Choroid plexus epithelial cell (primary cell): ENCODE measurements around the gene GNG11.

Experiments
- DNase-seq: peaks from one replicate; pipeline ENCODE4 v3.0.0-alpha.2; 2010; ENCODE audit warnings: low read depth
- H3K4me3 ChIP-seq: 2 replicates; pipeline ENCODE4 v1.5.1; 2011; ENCODE audit warnings: low read depth, mild to moderate bottlenecking, control low read depth, low read length, moderate library complexity
- TF ChIP-seq, protein P1 (sequence below): conservative IDR thresholded peaks from 2 replicates; pipeline ENCODE4 v1.5.1; 2011; ENCODE audit warnings: low read depth, mild to moderate bottlenecking, control low read depth, inconsistent platforms, low read length, moderate library complexity

GNG11 gene

DNA sequence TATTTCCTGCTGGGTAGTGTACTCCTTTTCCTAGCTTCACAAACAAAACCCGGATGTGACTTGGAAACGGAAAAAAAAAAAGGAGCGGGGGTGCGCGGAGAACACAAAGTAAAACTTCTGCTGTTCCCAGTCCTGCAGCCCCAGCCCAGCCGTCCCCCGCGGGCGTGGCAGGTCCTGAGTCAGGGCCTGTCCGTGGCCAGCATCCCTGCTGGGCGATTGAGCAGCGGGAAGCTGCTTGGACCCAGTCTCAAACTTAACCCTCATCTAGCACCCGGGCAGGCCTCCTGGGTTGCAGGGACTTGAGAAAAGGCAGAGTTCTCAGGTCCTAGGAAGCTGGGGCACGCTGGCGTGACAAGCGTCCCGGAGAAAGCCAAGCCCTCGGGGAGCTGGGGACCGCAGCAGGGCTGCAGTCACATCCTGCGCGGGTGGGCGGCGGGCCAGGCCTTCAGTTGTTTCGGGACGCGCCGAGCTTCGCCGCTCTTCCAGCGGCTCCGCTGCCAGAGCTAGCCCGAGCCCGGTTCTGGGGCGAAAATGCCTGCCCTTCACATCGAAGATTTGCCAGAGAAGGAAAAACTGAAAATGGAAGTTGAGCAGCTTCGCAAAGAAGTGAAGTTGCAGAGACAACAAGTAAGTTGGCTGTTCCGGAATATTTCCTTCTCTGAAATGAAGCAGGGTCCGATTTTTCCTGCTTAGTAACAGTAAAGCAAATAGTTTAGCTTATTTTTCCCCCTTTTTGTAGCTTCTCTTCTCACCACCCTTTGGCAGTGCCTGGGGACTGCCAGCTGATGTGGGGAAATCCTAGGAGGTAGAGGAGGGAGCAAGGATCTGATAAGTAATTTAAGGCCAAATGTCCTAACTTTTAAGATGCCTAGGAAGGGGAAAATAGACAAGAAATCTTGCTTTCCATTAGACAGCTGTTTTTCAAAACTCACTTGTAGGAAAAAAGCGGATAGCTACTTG lies at the start of gene GNG11:
Gene GNG11 (plus strand): TSS at position 129 of the 960 bp plus-strand sequence. CDS start 403 bp downstream, at position 532.
- DNase-seq = peak; percentile 86
- TF ChIP-seq, protein P1, sequence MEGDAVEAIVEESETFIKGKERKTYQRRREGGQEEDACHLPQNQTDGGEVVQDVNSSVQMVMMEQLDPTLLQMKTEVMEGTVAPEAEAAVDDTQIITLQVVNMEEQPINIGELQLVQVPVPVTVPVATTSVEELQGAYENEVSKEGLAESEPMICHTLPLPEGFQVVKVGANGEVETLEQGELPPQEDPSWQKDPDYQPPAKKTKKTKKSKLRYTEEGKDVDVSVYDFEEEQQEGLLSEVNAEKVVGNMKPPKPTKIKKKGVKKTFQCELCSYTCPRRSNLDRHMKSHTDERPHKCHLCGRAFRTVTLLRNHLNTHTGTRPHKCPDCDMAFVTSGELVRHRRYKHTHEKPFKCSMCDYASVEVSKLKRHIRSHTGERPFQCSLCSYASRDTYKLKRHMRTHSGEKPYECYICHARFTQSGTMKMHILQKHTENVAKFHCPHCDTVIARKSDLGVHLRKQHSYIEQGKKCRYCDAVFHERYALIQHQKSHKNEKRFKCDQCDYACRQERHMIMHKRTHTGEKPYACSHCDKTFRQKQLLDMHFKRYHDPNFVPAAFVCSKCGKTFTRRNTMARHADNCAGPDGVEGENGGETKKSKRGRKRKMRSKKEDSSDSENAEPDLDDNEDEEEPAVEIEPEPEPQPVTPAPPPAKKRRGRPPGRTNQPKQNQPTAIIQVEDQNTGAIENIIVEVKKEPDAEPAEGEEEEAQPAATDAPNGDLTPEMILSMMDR = no peak
- peak within 1 kb of the TSS; percentile 75 for H3K4me3 ChIP-seq

DNA sequence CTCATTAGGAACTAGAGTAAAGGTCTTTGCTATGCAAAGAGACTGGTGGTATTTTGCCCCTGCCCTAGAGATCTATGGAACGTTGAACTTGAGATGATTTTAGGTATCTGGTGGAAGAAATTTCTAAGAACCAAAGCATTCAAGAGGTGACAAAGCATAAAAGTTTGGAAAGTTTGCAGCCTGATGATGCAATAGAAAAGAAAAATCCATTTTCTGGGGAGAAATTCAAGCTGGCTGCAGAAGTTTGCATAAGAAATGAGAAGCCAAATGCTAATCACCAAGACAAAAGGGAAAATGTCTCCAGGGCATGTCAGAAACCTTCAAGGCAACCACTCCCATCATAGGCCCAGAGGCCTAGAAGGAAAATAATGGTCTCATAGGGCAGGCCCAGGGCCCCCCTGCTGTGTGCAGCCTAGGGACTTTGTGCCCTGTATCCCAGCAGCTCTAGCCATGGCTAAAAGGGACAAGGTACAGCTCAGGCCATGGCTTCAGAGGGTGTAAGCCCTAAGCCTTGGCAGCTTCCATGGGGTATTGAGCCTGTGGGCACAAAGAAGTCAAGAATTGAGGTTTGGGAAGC lies 47.4 kb upstream of the GNG11 start:
- DNase-seq = no peak
- H3K4me3 ChIP-seq = no peak overlapping the region
- TF ChIP-seq, protein P1 = no peak

DNA sequence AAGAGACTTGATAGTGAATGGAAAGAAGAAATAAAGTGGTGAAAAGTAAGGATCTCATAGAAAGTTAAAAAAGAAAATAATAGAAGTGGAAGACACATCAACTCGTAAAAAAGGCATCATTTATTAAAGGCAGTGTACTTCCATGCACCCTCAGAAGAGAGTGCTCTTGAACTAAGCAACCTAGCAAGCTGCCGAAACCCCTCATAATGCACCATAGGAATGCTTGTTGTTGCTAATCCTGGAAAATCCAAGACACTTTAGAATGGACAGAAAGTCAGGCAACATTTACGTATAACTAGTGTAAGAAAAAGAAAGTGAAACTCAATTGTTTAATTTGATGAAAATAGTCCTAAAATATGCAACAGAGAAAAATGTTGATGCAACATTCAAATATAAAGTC lies 43.8 kb upstream of the GNG11 start:
- TF ChIP-seq, protein P1 = peak; percentile 21
- no peak overlapping the region for H3K4me3 ChIP-seq
- peak; percentile 44 for DNase-seq

DNA sequence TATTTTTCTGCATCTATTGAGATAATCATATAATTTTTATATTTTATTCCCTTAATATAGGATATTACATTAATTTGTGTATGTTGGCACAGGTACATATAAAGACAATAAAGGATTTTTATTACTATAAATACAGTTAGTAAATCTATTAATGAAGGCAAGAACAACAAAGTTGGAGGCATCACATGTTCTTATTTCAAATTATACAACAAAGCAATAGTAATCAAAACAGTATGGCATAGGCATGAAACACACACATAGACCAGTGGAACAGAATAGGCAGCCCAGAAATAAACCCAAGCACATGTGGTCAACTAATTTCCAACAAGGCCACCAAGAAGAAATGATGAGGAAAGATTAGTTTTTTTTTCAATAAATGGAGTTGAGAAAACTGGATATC lies 42.2 kb upstream of the GNG11 start:
- TF ChIP-seq, protein P1 = no peak
- DNase-seq = no peak
- H3K4me3 ChIP-seq = no peak overlapping the region

DNA sequence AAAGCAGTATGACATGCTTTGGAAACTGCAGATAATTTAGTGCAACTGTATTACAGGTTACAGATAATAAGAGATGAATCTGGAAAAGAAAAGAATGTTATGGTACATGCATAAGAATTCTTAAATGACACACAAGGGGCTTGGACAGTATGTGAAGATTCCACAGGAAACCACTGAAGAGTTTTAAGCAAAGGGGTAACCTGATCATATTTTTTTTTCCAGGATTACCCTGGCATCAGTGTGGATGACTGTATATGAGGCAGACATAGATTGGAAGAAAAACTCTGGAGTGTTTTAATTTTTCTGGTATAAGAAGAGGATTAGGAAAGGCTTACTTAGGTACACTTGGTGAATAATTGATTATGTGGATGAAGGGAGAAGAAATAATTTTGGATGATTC lies 39.1 kb upstream of the GNG11 start:
- TF ChIP-seq, protein P1 = no peak
- no peak overlapping the region for H3K4me3 ChIP-seq
- DNase-seq = no peak

DNA sequence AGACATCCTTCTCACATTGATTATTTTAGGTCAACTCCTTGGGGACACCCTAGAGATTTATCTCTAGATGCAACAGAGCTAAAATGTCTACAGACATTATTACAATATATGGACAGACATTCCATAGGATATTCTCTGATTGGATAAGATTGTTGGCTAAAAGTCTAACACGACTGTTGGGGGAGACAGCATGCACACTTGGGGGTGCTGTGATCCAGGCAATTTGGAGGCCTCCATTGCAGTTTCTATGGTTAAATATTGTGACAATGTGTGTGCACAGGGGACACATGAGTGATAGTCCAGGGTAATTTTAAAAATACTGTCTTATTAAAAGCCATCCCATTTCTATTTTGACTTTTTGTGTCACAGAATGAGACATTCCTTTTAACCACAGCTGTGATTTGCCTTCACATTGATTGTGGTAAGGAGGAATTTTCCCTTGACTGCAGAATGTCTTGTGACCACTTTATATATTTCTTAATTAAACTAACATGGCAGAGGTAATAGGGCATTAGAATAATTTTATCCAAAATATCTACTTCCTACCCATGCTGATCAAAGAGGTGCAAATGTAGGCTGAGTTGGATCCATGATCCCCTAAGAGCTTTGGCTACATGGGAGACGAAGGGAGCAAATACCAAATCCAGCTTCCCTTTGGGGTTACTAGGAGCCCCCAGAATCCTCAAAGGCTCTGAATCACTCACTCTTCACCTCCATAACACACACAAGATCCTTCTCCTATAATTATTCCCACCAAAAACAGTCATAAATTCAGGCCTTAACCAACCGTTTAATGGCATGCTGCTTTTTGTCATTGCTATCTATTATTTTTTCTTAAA lies 38.2 kb upstream of the GNG11 start:
- TF ChIP-seq, protein P1 = peak; percentile 11
- peak; percentile 62 for DNase-seq
- no peak overlapping the region for H3K4me3 ChIP-seq
